Measurements from ENCODE around the gene B4GALT3.

DNA sequence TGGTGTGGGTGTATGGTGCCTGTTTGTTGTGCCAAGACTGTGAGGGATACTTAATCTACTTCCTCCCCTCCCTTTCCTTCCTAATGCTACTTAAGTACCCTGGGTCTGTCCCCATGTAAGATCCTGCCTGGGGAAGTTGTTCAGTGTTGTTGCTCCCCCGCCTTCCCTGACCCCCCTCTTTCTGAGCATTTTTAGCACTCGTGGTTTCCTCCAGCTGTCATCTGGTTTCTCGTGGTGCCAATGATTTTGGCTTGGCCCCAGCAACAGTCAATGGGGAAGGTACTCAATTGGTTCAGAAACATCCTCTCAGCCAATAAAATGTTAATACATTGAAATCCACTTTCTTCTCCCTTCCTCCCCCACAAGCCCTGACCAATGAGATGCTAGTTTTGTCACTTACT, 8.0 kb upstream of the B4GALT3 start:
- TF ChIP-seq CTCF (conservative IDR thresholded peaks at IDR 0.05) (no peak), ZFX (IDR thresholded peaks at IDR 0.05) (no peak)
